Measurements from ENCODE around the gene TOP3B.

- TF ChIP-seq CTCF (IDR thresholded peaks at IDR 0.05) (no peak), POLR2AphosphoS5 (IDR thresholded peaks at IDR 0.05; ENCODE audit: low read depth, low read length) (no peak), REST (IDR thresholded peaks at IDR 0.05; ENCODE audit: insufficient read depth in 1 of 2, low read depth in 2 of 2, low read length in 1 of 2) (no peak), SIN3A (IDR thresholded peaks at IDR 0.05; ENCODE audit: borderline replicate concordance, insufficient read depth, low read depth, low read length) (no peak), TCF7L2 (IDR thresholded peaks at IDR 0.05; ENCODE audit: low read depth, low read length) (no peak)
These were observed 66.8 kb downstream of the TOP3B start for GRCh38 chr22:21915624-21916308.
